RPMI8226 (cell line): ENCODE data around the gene RAD51B.

ENCODE experiments used
- DNase-seq: peaks from one replicate; pipeline ENCODE4 v3.0.0-alpha.2; 2015

RAD51B gene

GRCh38 chr14:68634874-68635595 lies 815.5 kb downstream of the RAD51B start:
- no peak for DNase-seq

- DNase-seq = no peak
Observed at GRCh38 chr14:68636597-68636996, 817.0 kb downstream of the RAD51B start.

- DNase-seq = no peak
Observed at GRCh38 chr14:68637106-68638021, 817.8 kb downstream of the RAD51B start.

GRCh38 chr14:68638141-68638999 lies 818.8 kb downstream of the RAD51B start:
- DNase-seq = no peak

GRCh38 chr14:68639000-68639757 lies 819.6 kb downstream of the RAD51B start:
- no peak for DNase-seq

GRCh38 chr14:68639758-68640574 lies 820.4 kb downstream of the RAD51B start:
- no peak for DNase-seq

GRCh38 chr14:68643673-68644072 lies 824.1 kb downstream of the RAD51B start:
- DNase-seq = no peak

GRCh38 chr14:68644101-68644500 lies 824.5 kb downstream of the RAD51B start:
- DNase-seq = no peak

- DNase-seq = no peak
Observed at GRCh38 chr14:68645371-68645770, 825.8 kb downstream of the RAD51B start.

GRCh38 chr14:68649476-68650189 lies 830.1 kb downstream of the RAD51B start:
- no peak for DNase-seq

GRCh38 chr14:68650404-68650994 lies 830.9 kb downstream of the RAD51B start:
- DNase-seq = no peak

- no peak for DNase-seq
Observed at GRCh38 chr14:68651075-68651474, 831.5 kb downstream of the RAD51B start.

- no peak for DNase-seq
Observed at GRCh38 chr14:68651652-68652432, 832.3 kb downstream of the RAD51B start.

GRCh38 chr14:68652433-68652690 lies 832.8 kb downstream of the RAD51B start:
- no peak for DNase-seq

GRCh38 chr14:68653108-68653507 lies 833.5 kb downstream of the RAD51B start:
- DNase-seq = no peak

- no peak for DNase-seq
Observed at GRCh38 chr14:68653804-68654203, 834.2 kb downstream of the RAD51B start.

GRCh38 chr14:68654471-68654941 lies 834.9 kb downstream of the RAD51B start:
- no peak for DNase-seq

- DNase-seq = peak; percentile 3
Observed at GRCh38 chr14:68655021-68655831, 835.6 kb downstream of the RAD51B start.

GRCh38 chr14:68655911-68656316 lies 836.3 kb downstream of the RAD51B start:
- DNase-seq = no peak
